HG02759 (cell line): ENCODE measurements around the gene GALNT18.

Experiments
- ATAC-seq: cut with Tn5 transposase; IDR thresholded peaks from one replicate; pipeline ENCODE4 v1.9.1; 2021; ENCODE audit warnings: mild to moderate bottlenecking, moderate library complexity; ENCODE audit not compliant: unreplicated experiment

Gene GALNT18

DNA sequence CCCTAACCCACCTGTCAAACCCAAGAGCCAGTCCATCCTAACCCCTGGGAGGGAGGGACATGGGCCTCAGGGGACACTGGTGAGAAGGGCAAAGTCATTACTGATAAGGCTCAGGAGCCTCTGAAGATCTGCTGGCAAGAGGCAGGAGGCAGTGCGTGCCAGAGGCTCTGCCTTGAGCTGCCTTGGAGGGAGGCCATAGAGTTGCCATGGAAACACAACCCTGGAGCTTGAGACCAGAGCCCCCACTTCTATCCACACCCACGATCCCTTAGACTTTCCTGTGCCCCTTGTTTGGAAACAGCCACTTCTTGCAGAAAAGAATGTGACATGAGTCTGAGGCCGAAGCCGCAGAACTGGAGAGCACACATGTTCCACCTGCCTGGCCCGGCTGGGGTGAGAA, 179.0 kb downstream of the GALNT18 start:
- no peak for ATAC-seq

DNA sequence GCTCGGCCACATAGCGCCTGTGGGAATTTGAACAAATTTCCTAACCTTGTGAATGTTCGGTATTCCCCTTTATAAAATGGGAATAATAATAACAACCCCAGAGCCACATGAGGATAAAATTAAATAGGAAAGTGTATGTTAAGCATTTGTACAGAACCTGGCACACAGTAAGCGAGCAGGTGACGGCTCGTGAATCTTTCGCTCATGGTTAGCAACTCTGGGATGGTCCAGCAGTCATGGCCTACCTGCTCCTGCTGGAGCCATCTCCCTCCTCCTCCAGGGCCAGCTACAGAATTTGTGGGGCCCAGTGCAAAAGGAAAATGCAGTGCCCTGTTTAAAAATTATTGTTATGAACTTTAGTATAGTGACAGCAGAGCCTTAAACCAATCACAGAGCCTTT, 180.3 kb downstream of the GALNT18 start:
- ATAC-seq, result no peak

DNA sequence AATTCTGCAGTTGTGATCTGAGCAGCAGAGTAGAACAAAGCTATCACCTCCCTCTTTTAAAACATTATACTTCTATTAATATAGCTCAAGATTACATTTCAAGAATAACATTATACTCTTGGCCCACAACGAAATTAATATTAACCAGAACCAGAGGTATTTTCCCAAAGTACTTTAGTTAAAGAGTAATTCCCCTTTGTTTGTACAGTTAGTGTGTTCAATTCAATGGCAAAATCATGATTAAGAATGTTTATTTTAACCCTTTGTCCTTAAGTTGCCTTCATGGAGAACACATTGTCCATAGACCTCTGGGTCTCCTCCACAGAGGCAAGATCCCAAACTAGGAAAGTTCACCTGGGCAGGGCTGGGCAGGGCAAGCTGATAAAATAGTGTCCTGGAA, 180.7 kb downstream of the GALNT18 start:
- no peak for ATAC-seq

DNA sequence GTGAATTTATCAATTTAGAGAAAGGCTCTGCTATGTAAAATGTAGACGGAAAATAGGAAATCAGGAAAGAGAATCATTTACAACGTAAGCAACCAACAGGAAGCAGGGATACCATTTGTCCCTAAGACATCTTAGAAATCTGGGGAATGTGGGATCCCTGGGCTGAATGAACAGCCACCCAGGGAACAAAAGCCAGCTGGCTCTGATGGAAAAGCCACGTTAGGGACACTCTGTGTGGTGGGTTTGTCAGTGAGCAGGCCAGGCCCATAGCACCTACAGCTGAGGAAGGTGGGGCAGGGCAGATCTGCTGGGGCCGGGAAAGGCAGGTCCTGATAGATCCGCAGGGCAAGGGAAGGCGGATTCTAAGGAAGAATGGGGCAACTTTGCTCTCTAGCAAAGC, 181.7 kb downstream of the GALNT18 start:
- ATAC-seq, result no peak

DNA sequence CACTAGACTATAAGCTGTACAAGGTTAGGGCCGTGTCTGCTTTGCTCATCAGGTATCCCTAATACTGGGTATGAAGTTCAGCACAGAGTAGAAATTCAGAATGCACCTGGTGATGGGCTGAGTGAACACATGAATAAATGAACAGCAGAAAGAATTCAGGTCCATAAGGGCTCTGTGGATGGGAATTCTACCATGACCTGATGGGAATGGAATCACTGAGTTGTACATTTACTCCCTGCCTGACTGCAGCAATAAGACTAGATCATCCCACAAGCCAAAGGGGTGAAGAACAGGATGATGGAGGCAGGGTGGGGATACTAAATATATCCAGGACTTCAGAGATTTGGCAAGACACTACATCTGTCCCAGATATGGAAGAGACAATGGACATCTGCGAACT, 182.2 kb downstream of the GALNT18 start:
- ATAC-seq, result no peak

DNA sequence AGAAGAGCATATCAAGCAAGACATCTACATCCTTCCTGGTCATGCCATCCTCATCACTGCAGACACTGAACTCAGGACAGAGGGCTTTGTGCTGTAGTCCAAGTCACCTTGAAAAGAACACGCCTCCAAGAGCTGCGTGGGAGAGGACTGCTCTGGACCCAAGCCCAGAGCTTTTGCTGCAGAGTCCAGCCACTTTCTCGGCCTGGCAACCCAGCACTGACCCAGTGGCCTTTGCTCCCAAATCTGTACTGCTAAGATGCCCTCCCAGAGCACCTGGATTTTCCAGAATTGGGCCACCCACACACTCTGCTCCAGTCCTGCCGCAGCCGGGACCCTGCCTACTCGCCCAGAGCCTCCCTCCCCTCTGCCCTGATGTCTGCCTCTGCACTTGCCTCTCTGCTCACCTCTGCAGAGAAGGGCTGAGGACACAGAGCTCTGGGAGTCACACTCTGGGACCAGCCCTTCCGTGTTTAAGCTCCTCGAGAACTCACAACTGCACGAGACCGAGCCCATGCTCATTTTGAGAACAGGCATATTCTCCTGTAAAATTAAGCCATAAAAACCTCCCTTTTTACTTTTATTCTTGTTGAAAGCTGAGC, 185.0 kb downstream of the GALNT18 start:
- no peak for ATAC-seq

DNA sequence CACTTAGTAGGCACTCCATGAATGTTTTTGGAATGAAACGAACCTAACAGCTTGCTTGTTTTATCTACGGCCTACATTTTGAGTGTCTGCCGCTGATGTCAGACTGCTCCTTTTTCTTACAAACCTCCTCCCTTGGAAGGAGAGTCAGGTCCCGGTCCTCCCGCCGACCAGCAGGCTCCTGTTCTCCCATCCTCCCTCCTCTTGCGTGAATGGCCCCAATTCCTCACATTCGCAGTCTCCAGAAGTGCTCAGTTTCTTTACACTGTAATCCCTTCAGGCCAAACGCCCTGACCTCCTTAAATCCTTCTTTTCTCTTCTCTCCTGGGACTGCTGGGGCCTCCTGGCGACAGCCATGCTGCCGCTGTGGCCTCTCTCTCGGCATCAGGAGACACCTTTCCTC, 186.2 kb downstream of the GALNT18 start:
- no peak for ATAC-seq

DNA sequence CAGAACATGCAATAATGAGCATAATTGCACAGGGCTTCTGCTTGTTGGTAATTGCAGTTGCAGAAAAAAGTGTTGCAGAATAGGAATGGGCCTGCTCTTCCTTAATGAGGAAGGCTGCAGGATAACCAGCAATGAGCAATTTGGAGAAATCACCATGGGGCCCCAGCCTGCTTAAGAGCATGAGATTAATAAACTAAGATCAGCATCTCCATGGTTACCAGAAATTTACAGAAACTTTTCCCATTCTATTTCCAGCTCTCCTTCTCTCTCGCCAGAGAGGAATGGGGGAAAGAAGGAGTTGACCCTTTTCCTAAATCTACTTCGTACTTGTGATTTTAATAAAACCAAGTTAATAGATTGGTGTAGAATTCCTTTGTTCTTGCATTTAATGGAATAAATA, 187.8 kb downstream of the GALNT18 start:
- ATAC-seq, result no peak

DNA sequence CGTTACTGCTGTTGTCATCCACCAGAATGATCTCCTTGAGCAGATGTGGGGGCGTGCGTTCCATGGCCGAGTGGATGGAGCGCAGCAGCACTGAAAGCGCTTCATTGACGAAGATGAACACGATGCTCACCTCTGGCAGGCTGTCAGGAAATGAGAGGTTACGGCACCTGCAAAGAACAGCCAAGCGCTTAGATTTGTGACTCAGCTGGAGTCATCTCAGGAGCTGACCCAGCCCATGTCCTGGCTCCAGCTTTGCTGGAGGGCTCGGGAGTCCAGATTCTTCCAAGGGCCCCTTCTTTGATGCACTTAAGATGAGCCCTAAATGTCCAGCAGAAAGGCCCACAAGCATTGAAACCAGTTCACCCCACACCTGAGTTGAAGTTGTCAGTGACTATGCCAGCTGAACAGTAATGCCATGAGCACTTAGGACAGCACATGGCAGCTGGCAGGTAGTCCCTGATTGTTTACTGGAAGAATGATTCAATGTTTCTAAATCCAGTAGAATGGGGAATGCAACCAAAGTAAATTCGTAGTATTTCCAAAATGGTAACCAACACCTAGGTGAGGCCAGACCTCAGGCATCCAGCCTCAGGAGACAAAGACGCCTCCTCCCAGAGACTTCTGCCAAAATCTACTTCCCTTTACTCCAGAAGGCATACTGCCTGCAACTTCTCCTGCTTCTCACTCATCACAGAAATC, 189.0 kb downstream of the GALNT18 start:
- ATAC-seq, result no peak

DNA sequence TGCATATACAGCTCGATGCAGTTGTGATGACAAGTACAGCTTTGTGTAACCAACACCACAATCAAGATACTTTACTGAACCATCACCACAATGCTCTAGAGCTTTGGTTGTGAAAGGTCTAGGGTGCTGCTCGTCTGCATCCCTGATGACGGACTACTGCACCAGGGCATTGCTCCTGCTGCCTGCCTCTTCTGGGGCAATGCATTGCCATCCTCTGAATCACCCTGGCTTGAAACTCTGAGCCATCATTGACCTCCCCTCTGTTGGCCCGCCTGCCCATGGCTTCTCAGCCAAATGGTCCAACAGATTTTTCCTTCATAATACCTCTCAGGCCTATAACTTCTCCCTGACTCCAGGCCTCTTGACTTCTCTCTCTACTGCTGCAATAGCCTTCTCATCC, 191.4 kb downstream of the GALNT18 start:
- ATAC-seq, result no peak

DNA sequence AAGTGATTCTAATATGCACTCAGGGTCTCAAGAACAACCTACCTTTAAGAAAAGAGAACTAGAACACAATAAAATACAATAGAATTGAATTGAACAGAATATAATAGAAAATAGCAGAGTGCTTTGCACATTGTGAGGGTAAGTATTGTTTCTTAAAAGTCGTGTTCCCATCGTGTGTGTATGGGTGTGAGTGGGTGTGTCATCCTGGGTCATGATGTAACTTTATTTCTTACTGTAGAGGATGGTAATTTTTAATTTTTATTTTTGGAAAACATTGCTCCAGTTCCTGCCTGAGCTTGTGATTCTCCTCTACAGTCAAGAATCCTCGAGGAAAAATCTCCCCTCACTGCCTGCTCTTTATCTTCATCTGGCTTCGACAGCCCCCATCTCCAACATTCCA, 193.1 kb downstream of the GALNT18 start:
- no peak for ATAC-seq

DNA sequence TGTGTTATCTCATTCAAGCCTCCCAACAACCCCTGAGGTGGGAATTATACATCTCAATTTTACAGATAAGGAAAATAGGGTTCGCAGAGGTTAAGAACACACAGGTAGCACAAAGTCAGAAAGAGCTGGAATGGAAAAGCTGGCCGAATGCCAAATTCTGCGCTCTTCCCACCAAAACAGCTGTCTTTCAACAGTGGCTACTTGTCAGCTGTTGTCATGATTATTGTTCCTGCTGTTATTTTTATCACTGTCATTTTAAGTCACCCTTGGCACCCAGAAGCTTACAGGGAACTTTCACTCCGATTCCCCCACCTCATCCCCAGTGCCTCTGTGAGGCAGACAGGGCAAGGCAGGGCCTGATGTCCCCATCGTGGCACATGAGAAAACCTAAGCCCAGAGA, 194.3 kb downstream of the GALNT18 start:
- ATAC-seq, result no peak

DNA sequence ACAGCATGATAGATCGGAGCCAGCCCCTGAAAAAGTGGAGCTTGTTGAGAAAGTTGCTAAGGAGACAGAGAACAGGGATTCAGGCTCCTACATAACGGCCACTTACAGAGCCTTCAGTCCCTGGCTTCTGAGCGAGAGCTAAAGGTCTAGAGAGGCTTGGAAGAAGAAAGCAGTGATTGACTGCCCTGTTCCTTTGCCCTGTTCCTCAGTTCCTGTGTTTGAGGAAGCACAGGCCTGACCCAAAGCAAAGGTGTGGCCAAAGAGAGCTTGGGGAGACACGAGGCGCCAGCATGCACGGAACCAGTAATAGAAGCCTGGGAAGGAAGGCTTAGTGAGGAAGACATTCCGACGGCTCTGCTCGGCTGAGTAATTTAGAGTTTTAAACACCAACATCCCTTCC, 194.7 kb downstream of the GALNT18 start:
- no peak for ATAC-seq

DNA sequence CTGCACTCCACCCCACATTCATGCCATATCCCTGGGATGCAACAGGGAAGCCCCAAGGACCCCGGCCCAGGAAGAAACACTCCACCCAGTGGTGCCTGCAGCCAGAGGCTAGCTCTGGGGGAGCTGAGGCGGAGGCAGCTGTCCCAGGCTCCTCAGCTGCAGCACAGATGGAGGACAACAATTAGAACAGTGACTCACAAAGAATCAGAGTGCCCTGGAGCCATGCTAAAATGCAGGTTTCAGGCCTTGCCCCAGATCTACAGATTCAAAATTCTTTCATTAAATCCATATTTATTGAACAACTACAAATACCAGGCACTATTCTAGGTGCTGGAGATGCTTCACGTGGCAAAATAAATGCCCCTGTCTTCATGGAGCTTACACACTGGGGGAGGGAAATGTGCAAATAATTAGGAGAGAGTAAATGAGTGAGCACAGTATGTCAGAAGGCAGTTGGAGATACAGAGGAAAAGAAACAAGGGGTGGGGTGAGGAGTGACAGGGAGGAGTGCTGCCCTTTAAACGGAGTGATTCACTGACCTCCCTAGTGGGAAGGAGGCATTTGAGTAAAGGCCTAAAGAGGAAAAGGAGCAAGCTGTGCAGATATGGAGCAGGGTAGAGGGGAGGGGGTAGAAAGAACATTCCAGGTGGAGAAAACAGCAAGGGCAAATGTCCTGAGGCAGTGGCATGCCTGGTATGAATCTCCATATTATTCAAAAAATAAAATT, 195.4 kb downstream of the GALNT18 start:
- ATAC-seq, result no peak

DNA sequence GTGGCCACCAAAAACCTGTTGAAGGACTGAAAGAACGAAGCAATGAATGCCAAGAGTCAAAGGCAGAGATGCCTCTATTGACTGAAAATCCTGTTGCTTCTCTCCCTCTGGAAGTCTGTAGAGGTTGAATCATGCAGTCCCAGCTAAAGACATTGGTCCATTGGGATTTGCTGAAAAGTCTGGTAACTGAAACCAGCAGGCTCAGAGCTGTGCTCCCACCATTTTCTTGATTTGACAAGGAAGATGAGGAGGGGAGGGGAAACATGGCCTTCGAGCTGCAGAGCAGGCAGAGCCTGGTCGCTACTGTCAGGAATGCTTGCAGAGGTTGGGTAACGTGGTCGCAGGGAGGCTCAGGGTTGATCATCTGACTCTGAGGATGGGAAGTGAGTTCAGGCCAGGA, 196.0 kb downstream of the GALNT18 start:
- ATAC-seq, result no peak

DNA sequence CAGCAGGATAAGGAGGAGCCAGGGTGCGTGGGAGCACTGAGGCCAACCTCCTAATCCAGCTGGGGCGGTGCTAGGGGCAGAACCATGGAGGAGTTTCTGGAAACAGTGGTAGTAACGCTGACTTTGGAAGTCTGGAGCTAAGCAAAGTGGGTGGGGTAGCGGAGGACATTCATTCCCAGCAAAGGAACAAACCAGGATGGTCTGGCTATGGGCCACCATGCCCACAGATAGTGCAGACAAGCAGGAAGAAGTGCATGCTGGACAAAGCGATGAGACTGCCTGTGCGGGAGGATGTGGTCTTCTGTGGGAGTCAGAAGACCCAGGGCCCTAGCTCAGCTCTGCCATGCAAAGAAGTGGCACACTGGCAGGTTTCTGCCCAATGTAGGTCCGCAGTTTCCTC, 197.1 kb downstream of the GALNT18 start:
- no peak for ATAC-seq

DNA sequence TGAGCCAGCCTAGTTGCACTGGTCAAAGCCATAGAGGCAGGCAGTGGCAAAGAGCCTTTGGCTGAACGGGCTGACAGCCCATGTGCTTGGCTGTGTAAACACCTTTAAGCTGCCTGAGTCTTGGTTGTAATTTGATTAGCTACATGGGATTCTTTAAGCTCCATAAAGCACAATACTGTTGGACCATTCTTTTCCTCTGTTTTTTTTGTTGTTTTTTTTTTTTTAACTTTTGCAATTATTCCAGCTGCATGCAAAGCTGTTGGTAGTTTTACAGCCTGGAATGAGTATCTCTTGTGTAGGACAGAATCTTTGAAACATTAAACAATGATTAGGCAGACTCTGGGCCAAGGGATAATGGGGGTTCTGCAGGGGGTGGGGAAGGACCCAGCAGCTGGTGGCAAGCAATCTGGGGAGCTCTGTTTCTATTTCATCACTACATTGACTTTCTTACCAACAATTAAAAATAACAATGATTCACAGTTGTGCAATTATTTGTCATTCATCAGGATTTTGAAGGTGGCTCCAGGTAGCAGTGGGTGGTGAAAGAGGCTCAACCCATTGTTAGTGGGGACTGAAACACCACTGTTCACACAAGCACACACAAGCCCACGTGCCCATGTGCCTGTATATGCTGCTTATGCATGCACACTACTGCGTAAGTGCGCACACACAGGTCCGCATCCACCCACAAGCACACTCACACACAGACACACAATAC, 199.2 kb downstream of the GALNT18 start:
- no peak for ATAC-seq

DNA sequence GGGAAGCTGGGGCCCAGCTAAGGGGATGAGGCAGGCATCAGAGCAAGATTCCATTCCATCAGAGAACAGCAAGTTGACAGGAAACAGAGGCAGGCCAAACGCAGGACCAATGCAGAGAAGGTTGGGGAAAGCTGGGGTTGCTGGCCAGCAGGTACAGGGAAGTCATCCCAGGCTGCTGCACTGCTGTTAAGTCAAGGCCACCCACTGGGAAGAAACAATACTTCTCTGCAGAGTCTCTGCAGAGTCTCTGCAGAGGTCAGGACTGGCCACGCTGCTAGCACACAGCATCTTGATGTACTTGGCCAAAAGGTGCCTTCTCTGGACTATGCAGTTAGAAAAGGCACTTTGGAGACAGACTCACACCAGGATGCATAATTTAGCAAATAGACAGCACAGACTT, 200.3 kb downstream of the GALNT18 start:
- ATAC-seq, result no peak

DNA sequence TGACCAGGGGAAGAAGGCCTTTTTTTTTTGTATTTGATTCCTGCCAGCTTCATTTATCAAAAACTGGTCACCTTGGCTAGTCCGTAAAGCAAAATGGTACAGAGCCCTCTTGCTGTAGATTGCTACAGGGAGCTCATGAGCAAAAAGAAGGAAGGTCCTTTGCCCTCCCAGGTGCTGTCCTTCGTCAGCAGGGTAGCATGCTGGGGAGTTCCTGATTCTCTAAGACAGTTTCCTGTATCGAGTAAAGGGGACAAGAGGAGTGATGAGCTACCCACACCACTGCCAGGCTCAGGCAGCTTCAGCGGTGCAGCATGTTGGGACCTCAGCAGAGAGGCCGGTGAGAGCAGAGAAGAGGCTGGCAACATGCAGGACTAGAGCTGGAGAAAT, 200.9 kb downstream of the GALNT18 start:
- no peak for ATAC-seq

DNA sequence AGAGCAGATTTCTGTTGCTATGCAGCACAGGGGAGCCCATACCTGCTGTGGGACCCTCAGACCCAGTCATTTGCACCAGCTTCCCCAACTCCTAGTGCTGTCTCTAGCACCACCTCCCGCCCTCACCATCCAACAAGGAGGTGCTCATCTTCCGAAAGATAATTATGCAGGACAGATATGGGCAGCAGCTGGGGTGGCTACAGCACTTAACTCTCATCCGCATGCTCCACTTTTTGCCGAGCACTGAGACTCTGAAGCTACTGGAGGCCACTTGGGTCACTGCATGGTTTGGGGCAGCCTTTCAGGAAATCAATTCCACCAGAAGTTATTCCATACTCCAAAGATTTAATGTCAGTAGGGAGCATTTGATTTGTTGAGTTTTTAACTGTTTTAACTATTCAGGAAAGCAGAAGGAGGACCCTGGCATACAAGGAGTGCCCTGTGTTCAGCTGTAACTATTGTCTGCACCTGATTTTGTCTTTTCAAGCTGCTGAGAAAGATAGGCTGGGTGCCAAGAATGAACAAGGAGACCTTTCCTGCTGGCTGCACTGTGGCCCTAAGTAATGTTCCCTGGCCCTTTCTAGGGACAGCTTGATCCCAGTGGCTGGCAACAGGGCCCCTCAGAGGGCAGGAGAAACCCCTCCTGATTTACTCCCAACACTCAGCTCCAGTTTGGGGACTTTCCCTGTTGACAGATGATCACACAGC, 201.5 kb downstream of the GALNT18 start:
- no peak for ATAC-seq

DNA sequence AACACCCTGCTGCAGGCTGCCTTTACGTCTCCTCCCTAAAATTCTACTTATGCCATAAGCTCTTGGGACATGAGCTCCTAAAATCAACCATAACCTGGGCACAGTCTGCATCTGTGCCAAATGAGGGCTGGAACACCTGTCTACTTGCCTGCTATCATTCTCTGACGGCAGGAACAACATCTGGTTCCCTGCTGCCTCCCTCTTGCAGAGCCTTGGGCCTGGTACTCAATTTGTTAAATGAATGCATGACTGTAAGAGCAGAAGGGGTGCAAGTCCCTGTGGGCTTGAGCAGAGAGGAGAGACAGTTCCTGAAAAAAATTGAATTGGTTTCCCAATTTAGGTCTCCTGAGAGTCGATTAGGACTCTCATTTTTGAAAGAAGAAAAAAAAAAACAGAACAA, 202.1 kb downstream of the GALNT18 start:
- no peak for ATAC-seq
